22Rv1 (cell line): Measurements from ENCODE around the gene GNG4.
"Not testable (repeated sequence)": the region's sequence is repeated elsewhere in the genome, so short reads cannot be mapped to it uniquely, and the experiment has no call there.

ENCODE experiments used
- H3K27ac ChIP-seq: fragments of 450-650 bp; 2 replicates; pipeline ENCODE4 v1.5.1; 2017
- CTCF ChIP-seq: fragments of 450-650 bp; IDR thresholded peaks from 2 replicates; pipeline ENCODE4 v1.5.1; 2017; ENCODE audit warnings: mild to moderate bottlenecking
- ZFX ChIP-seq: fragments of 450-650 bp; IDR thresholded peaks from 2 replicates; pipeline ENCODE4 v1.6.1; 2017; ENCODE audit warnings: antibody characterized with exemption, borderline replicate concordance

GNG4 gene

DNA sequence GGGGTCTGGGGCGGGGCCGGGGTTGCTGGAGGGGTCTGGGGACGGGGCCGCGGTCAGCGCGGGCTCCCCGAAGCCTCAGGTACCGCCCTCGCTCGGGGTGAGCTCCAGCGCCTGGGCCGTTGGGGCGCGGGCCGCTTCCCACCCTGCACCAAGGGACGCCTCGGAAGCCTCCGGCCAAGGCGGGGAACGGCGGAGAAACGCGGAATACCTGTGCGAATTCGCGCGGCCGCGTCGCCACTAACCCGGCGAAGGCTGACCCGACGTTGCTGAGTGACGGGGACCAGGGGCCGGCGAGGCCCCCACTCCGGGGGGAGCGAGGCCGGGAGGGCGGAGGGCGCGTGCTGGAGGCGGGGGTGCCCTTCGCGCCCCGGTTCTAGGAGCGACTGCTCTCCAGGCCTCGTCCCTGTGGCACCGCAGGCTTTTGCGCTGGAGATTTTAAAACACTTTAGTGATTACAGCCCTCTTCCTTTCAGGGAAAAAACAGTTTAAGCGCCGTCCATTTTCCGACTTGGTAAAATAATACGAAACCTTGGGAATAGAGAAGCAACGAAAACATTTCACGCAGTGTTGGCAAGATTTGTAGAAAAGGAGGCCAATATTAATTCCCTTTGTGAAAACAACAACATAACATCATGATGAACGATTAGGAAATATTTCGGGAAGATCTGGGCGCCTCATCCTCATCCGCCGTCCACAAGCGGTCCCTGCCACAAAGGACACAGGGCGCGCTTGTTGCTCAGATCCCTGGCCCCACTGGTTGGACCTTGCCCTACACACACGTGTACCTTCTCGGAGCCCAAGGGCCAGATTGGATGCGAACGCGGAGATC lies 971 bp upstream of the GNG4 start:
- no peak overlapping the region for H3K27ac ChIP-seq
- TF ChIP-seq CTCF (no peak), ZFX (no peak)

DNA sequence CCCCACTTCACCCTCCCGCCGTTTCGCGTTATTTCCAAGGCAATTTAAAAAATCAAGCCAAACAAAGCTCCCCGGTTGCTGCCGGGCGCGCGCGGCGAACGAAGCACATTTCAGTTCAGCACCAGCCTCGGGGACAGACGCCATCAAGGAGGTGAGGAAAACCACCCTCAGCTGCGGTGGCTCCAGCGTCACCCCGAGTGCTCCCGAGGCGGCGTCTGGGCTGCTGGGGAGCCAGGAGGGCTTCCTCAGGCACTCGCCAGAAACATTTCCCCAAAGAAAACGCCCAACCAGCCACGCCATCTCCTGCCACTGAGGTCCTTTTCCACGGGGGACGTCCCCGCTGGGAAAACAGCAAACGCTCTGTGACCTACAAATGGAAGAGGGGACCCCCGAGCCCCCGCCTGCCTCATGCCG lies 623 bp downstream of the GNG4 start:
- H3K27ac ChIP-seq: peak overlapping the region; percentile 28
- TF ChIP-seq ZFX: no peak
- no peak for TF ChIP-seq CTCF

GRCh38 chr1:235648407-235648907 lies 1.1 kb downstream of the GNG4 start:
- peak overlapping the region; percentile 28 for H3K27ac ChIP-seq
- TF ChIP-seq CTCF (no peak), ZFX (no peak)

- not testable (repeated sequence) for H3K27ac ChIP-seq
Observed at GRCh38 chr1:235647537-235647936, 2.0 kb downstream of the GNG4 start.

GRCh38 chr1:235646463-235646862 lies 3.1 kb downstream of the GNG4 start:
- H3K27ac ChIP-seq: no peak overlapping the region
- no peak for TF ChIP-seq CTCF
- no peak for TF ChIP-seq ZFX

DNA sequence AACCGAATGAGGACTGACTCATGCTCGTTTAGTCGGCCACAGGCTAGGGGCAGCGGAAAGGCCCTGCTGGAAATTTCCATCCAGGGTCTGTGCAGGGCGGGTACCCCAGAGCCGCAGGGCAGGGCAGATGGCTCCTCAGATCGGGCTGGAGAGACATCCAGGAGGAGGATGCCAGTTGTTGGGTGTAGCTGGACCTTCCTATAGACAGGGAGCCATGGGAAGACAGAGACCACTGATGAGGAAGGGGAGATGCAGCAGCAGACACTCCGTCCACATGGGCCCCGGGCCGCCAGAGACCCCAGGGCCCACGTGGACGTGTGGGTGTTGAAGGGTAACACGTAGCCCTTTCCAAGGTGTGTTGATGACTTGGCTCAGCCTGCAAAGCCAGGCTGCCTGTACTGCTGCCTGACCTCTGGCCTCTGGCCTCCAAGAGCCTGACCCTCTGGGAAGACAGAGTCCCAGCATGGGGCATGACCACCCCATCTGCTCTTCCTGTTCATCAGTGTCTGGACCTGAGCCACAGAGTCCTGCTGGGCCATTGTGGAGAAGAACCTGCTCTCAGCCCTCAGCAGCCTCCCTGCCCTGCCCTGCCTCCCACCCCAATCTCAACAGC lies 4.8 kb downstream of the GNG4 start:
- no peak overlapping the region for H3K27ac ChIP-seq
- TF ChIP-seq CTCF: no peak

- H3K27ac ChIP-seq: no peak overlapping the region
- no peak for TF ChIP-seq ZFX
Observed at GRCh38 chr1:235643837-235644692, 5.5 kb downstream of the GNG4 start.

- H3K27ac ChIP-seq: no peak overlapping the region
- TF ChIP-seq ZFX: no peak
- no peak for TF ChIP-seq CTCF
Observed at GRCh38 chr1:235642943-235643371, 6.6 kb downstream of the GNG4 start.
